ENCODE data around the gene PPFIBP2. TPM values are rescaled to one million over a fixed set of nuclear protein-coding genes. Genes with fewer than 3 reads are reported as not detected.
A peak's percentile ranks its signal among the peaks of the same experiment; 100 is the strongest.

PPFIBP2 gene
- polyA plus RNA-seq, 1 experiment = 20.6 TPM

GRCh38 chr11:7490054-7490453, 23.7 kb upstream of the PPFIBP2 start:
- POLR2A ChIA-PET = interaction anchor here (0.6 to 0.8 kb wide), 2 partner anchors 75 to 495 kb away, joined by 3 read pairs; no protein-coding TSS in a partner anchor
- CTCF ChIA-PET = interaction anchor here (0.8 to 2.6 kb wide), 6 partner anchors 12 to 85 kb away, joined by 3 to 16 read pairs (median 6); partner anchors contain the start of gene PPFIBP2
- Histone ChIP-seq H3K36me3 (ENCODE audit: control insufficient read depth, insufficient read depth, low read length) (no peaks in the 10 kb centered on the region), H3K27me3 (ENCODE audit: control insufficient read depth, insufficient read depth, low read length) (no peaks in the 10 kb centered on the region; the same call in 1 of the 2 replicates), H3K4me3 (ENCODE audit: low read depth, low read length) (no peak overlapping the region)
- TF ChIP-seq CTCF (IDR thresholded peaks at IDR 0.05; ENCODE audit: insufficient read depth, low read depth, low read length) = no peak
- peak; percentile 63 for DNase-seq (ENCODE audit: low read depth)

GRCh38 chr11:7490535-7490934, 23.3 kb upstream of the PPFIBP2 start:
- no peak for DNase-seq (ENCODE audit: low read depth)
- ChIA-PET CTCF (interaction anchor here (0.8 to 2.6 kb wide), 6 partner anchors 11 to 84 kb away, joined by 3 to 16 read pairs (median 6); partner anchors contain the start of gene PPFIBP2), POLR2A (interaction anchor here (0.6 to 0.8 kb wide), 2 partner anchors 74 to 496 kb away, joined by 3 read pairs; no protein-coding TSS in a partner anchor)
- Histone ChIP-seq H3K27me3 (ENCODE audit: control insufficient read depth, insufficient read depth, low read length) (no peaks in the 10 kb centered on the region; the same call in 1 of the 2 replicates), H3K4me3 (ENCODE audit: low read depth, low read length) (no peak overlapping the region), H3K36me3 (ENCODE audit: control insufficient read depth, insufficient read depth, low read length) (no peaks in the 10 kb centered on the region)
- peak; percentile 16; the same call in 1 of the 2 replicates for TF ChIP-seq CTCF (IDR thresholded peaks at IDR 0.05; ENCODE audit: insufficient read depth, low read depth, low read length)

- CTCF ChIA-PET = interaction anchor here (0.6 to 2.1 kb wide), 2 partner anchors 9 to 173 kb away, joined by 3 to 5 read pairs; no protein-coding TSS in a partner anchor
Measured at GRCh38 chr11:7492253-7492652, 21.5 kb upstream of the PPFIBP2 start.

GRCh38 chr11:7493670-7494069, 20.1 kb upstream of the PPFIBP2 start:
- no peak overlapping the region for H3K4me3 ChIP-seq (ENCODE audit: low read depth, low read length)
- POLR2A ChIA-PET = no interaction called here
- CTCF ChIA-PET = interaction anchor here (2.0 kb wide), 1 partner anchor 78 kb away, joined by 6 read pairs; no protein-coding TSS in a partner anchor
- no peaks in the 10 kb centered on the region for H3K27me3 ChIP-seq (ENCODE audit: control insufficient read depth, insufficient read depth, low read length)
- no peak for TF ChIP-seq CTCF (IDR thresholded peaks at IDR 0.05; ENCODE audit: insufficient read depth, low read depth, low read length)
- DNase-seq (ENCODE audit: low read depth) = no peak
- no peaks in the 10 kb centered on the region for H3K36me3 ChIP-seq (ENCODE audit: control insufficient read depth, insufficient read depth, low read length)

More at GRCh38 chr11:7492253-7492652, 21.5 kb upstream of the PPFIBP2 start:
- POLR2A ChIA-PET = no interaction called here
- Histone ChIP-seq H3K4me3 (ENCODE audit: low read depth, low read length) (no peak overlapping the region), H3K36me3 (ENCODE audit: control insufficient read depth, insufficient read depth, low read length) (no peaks in the 10 kb centered on the region), H3K27me3 (ENCODE audit: control insufficient read depth, insufficient read depth, low read length) (no peaks in the 10 kb centered on the region)
- TF ChIP-seq CTCF (IDR thresholded peaks at IDR 0.05; ENCODE audit: insufficient read depth, low read depth, low read length) = no peak
- DNase-seq (ENCODE audit: low read depth) = no peak

GRCh38 chr11:7494086-7494745, 19.6 kb upstream of the PPFIBP2 start:
- no peak overlapping the region for H3K4me3 ChIP-seq (ENCODE audit: low read depth, low read length)
- no peaks in the 10 kb centered on the region for H3K27me3 ChIP-seq (ENCODE audit: control insufficient read depth, insufficient read depth, low read length)
- CTCF ChIA-PET = interaction anchor here (2.0 kb wide), 1 partner anchor 77 kb away, joined by 6 read pairs; no protein-coding TSS in a partner anchor
- H3K36me3 ChIP-seq (ENCODE audit: control insufficient read depth, insufficient read depth, low read length) = no peaks in the 10 kb centered on the region
- no peak for TF ChIP-seq CTCF (IDR thresholded peaks at IDR 0.05; ENCODE audit: insufficient read depth, low read depth, low read length)
- POLR2A ChIA-PET = interaction anchor here (0.6 kb wide), 1 partner anchor 10 kb away, joined by 3 read pairs; no protein-coding TSS in a partner anchor
- DNase-seq (ENCODE audit: low read depth) = no peak
